HEK293 (cell line): ENCODE measurements around the gene OLIG1.

ENCODE experiments used
- CTCF ChIA-PET: fragments of 350-600 bp; formaldehyde crosslinking; extraction: SDS; loops from one replicate; lab custom pipeline; 2021; ENCODE audit warnings: antibody characterized with exemption; lab: Yijun Ruan, JAX
- POLR2A ChIA-PET: fragments of 300-600 bp; formaldehyde crosslinking; extraction: SDS; loops from one replicate; lab custom pipeline; 2020; ENCODE audit warnings: antibody characterized with exemption, inconsistent platforms; lab: Yijun Ruan, JAX
- H3K27ac ChIP-seq: fragments of 200-500 bp; sonication (Bioruptor generic); 2 replicates; pipeline ENCODE4 v1.5.1; 2014; ENCODE audit warnings: low read depth, low read length, control low read depth, inconsistent platforms; ENCODE audit errors: extremely low read depth
- H3K36me3 ChIP-seq, 2 experiments: fragments of 200-500 bp in 1 of 2; sonication (Bioruptor generic) in 1 of 2; 1 replicate in 1 of 2; 2 replicates in 1 of 2; pipeline ENCODE4 v1.5.1; 2014 to 2017; ENCODE audit warnings: inconsistent platforms in 2 of 2, low read length in 2 of 2; ENCODE audit not compliant: control insufficient read depth in 2 of 2, insufficient read depth in 1 of 2
- H3K4me1 ChIP-seq: fragments of 200-500 bp; sonication (Bioruptor generic); 2 replicates; pipeline ENCODE4 v1.5.1; 2014; ENCODE audit warnings: mild to moderate bottlenecking, low read length, inconsistent platforms; ENCODE audit not compliant: control insufficient read depth, insufficient read depth
- H3K4me3 ChIP-seq: 2 replicates; pipeline ENCODE4 v1.5.1; 2011; ENCODE audit warnings: low read depth, mild to moderate bottlenecking, control low read depth, low read length, moderate library complexity
- H3K9me3 ChIP-seq: fragments of 200-500 bp; sonication (Bioruptor generic); 2 replicates; pipeline ENCODE4 v1.5.1; 2014; ENCODE audit warnings: low read depth, low read length, inconsistent platforms; ENCODE audit not compliant: control insufficient read depth, insufficient read depth
- CTCF ChIP-seq: fragments of 450-650 bp; formaldehyde crosslinking; IDR thresholded peaks from 2 replicates; pipeline ENCODE4 v1.5.1; 2016; ENCODE audit warnings: missing biosample characterization, missing genetic modification characterization
- GLI2 ChIP-seq: fragments of 450-650 bp; formaldehyde crosslinking; IDR thresholded peaks from 2 replicates; pipeline ENCODE4; 2017; ENCODE audit warnings: missing biosample characterization, missing genetic modification characterization, low read depth, borderline replicate concordance
- OVOL3 ChIP-seq: fragments of 450-650 bp; formaldehyde crosslinking; IDR thresholded peaks from 2 replicates; pipeline ENCODE4 v1.5.1; 2016; ENCODE audit warnings: missing biosample characterization, missing genetic modification characterization
- ZNF16 ChIP-seq: fragments of 450-650 bp; formaldehyde crosslinking; IDR thresholded peaks from 2 replicates; pipeline ENCODE4 v1.5.1; 2016; ENCODE audit warnings: low read depth, missing biosample characterization, missing genetic modification characterization
- ZNF2 ChIP-seq: fragments of 450-650 bp; formaldehyde crosslinking; IDR thresholded peaks from 2 replicates; pipeline ENCODE4 v1.5.1; 2016; ENCODE audit warnings: missing biosample characterization, missing genetic modification characterization
- ZNF280C ChIP-seq: fragments of 450-650 bp; formaldehyde crosslinking; IDR thresholded peaks from 2 replicates; pipeline ENCODE4 v1.5.1; 2016; ENCODE audit warnings: missing biosample characterization, missing genetic modification characterization
- ZNF341 ChIP-seq: fragments of 450-650 bp; formaldehyde crosslinking; IDR thresholded peaks from 2 replicates; pipeline ENCODE4; 2016; ENCODE audit warnings: low read depth, missing biosample characterization, missing genetic modification characterization
- ZNF423 ChIP-seq: fragments of 450-650 bp; formaldehyde crosslinking; IDR thresholded peaks from 2 replicates; pipeline ENCODE4 v1.5.1; 2016; ENCODE audit warnings: missing biosample characterization, missing genetic modification characterization
- ZNF544 ChIP-seq: fragments of 450-650 bp; formaldehyde crosslinking; IDR thresholded peaks from 2 replicates; pipeline ENCODE4 v1.5.0; 2017; ENCODE audit warnings: missing biosample characterization, missing genetic modification characterization
- ZNF571 ChIP-seq: fragments of 450-650 bp; formaldehyde crosslinking; IDR thresholded peaks from 2 replicates; pipeline ENCODE4 v1.5.0; 2017; ENCODE audit warnings: missing biosample characterization, missing genetic modification characterization
- ZNF621 ChIP-seq: fragments of 450-650 bp; formaldehyde crosslinking; IDR thresholded peaks from 2 replicates; pipeline ENCODE4 v1.5.1; 2017; ENCODE audit warnings: missing biosample characterization, missing genetic modification characterization
- ZNF664 ChIP-seq: fragments of 450-650 bp; formaldehyde crosslinking; IDR thresholded peaks from 2 replicates; pipeline ENCODE4 v1.5.1; 2016; ENCODE audit warnings: missing biosample characterization, missing genetic modification characterization
- ZNF830 ChIP-seq: fragments of 450-650 bp; IDR thresholded peaks from 2 replicates; pipeline ENCODE4 v1.5.0; 2018; ENCODE audit warnings: missing biosample characterization, missing genetic modification characterization, low read depth, mild to moderate bottlenecking, moderate library complexity
- ZSCAN23 ChIP-seq: fragments of 450-650 bp; formaldehyde crosslinking; IDR thresholded peaks from 2 replicates; pipeline ENCODE4 v1.5.1; 2016; ENCODE audit warnings: missing biosample characterization, missing genetic modification characterization
- TF ChIP-seq, protein P1 (sequence below): fragments of 450-650 bp; formaldehyde crosslinking; IDR thresholded peaks from 2 replicates; pipeline ENCODE4 v1.5.1; 2017; ENCODE audit warnings: missing biosample characterization, missing genetic modification characterization
- TF ChIP-seq, protein P2 (sequence below): fragments of 450-650 bp; formaldehyde crosslinking; IDR thresholded peaks from 2 replicates; pipeline ENCODE4 v1.5.1; 2016; ENCODE audit warnings: missing biosample characterization, missing genetic modification characterization
- TF ChIP-seq, protein P3 (sequence below): fragments of 450-650 bp; formaldehyde crosslinking; IDR thresholded peaks from 2 replicates; pipeline ENCODE4 v1.5.1; 2016; ENCODE audit warnings: missing biosample characterization, missing genetic modification characterization
- TF ChIP-seq, protein P4 (sequence below): fragments of 450-650 bp; formaldehyde crosslinking; IDR thresholded peaks from 2 replicates; pipeline ENCODE4 v1.5.1; 2016; ENCODE audit warnings: missing biosample characterization, missing genetic modification characterization
- TF ChIP-seq, protein P5 (sequence below): fragments of 450-650 bp; formaldehyde crosslinking; IDR thresholded peaks from 2 replicates; pipeline ENCODE4 v1.5.1; 2016; ENCODE audit warnings: missing biosample characterization, missing genetic modification characterization, low read depth

Gene OLIG1

GRCh38 chr21:33058957-33059356, 11.0 kb upstream of the OLIG1 start (continued):
- no peak for TF ChIP-seq ZNF280C
- no peak for TF ChIP-seq ZNF830 (tag by site-specific recombination)
- TF ChIP-seq, protein P1, sequence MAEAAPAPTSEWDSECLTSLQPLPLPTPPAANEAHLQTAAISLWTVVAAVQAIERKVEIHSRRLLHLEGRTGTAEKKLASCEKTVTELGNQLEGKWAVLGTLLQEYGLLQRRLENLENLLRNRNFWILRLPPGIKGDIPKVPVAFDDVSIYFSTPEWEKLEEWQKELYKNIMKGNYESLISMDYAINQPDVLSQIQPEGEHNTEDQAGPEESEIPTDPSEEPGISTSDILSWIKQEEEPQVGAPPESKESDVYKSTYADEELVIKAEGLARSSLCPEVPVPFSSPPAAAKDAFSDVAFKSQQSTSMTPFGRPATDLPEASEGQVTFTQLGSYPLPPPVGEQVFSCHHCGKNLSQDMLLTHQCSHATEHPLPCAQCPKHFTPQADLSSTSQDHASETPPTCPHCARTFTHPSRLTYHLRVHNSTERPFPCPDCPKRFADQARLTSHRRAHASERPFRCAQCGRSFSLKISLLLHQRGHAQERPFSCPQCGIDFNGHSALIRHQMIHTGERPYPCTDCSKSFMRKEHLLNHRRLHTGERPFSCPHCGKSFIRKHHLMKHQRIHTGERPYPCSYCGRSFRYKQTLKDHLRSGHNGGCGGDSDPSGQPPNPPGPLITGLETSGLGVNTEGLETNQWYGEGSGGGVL, result no peak
- no peak for TF ChIP-seq ZNF341
- no peak for TF ChIP-seq OVOL3 (tag by site-specific recombination)
- TF ChIP-seq ZNF571, result no peak
- TF ChIP-seq, protein P2, sequence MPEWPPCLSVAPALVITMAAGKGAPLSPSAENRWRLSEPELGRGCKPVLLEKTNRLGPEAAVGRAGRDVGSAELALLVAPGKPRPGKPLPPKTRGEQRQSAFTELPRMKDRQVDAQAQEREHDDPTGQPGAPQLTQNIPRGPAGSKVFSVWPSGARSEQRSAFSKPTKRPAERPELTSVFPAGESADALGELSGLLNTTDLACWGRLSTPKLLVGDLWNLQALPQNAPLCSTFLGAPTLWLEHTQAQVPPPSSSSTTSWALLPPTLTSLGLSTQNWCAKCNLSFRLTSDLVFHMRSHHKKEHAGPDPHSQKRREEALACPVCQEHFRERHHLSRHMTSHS (tag by site-specific recombination), result no peak
- TF ChIP-seq, protein P3, sequence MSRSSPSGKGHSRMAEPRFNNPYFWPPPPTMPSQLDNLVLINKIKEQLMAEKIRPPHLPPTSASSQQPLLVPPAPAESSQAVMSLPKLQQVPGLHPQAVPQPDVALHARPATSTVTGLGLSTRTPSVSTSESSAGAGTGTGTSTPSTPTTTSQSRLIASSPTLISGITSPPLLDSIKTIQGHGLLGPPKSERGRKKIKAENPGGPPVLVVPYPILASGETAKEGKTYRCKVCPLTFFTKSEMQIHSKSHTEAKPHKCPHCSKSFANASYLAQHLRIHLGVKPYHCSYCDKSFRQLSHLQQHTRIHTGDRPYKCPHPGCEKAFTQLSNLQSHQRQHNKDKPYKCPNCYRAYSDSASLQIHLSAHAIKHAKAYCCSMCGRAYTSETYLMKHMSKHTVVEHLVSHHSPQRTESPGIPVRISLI, result no peak
- no peak for TF ChIP-seq ZNF2 (tag by site-specific recombination)

- Histone ChIP-seq H3K36me3 (no peaks in the 10 kb centered on the region), H3K4me3 (no peak overlapping the region), H3K27ac (no peak overlapping the region), H3K4me1 (peaks cover 3% of the 10 kb centered on the region; the same call in 1 of the 2 replicates), H3K9me3 (no peaks in the 10 kb centered on the region)
- POLR2A ChIA-PET, result no interaction called here
- no peak for TF ChIP-seq ZSCAN23 (tag by site-specific recombination)
- TF ChIP-seq ZNF423 (tag by site-specific recombination), result no peak
- TF ChIP-seq, protein P4, sequence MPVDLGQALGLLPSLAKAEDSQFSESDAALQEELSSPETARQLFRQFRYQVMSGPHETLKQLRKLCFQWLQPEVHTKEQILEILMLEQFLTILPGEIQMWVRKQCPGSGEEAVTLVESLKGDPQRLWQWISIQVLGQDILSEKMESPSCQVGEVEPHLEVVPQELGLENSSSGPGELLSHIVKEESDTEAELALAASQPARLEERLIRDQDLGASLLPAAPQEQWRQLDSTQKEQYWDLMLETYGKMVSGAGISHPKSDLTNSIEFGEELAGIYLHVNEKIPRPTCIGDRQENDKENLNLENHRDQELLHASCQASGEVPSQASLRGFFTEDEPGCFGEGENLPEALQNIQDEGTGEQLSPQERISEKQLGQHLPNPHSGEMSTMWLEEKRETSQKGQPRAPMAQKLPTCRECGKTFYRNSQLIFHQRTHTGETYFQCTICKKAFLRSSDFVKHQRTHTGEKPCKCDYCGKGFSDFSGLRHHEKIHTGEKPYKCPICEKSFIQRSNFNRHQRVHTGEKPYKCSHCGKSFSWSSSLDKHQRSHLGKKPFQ (tag by site-specific recombination), result no peak
- TF ChIP-seq ZNF621 (tag by site-specific recombination), result no peak
- TF ChIP-seq, protein P5, sequence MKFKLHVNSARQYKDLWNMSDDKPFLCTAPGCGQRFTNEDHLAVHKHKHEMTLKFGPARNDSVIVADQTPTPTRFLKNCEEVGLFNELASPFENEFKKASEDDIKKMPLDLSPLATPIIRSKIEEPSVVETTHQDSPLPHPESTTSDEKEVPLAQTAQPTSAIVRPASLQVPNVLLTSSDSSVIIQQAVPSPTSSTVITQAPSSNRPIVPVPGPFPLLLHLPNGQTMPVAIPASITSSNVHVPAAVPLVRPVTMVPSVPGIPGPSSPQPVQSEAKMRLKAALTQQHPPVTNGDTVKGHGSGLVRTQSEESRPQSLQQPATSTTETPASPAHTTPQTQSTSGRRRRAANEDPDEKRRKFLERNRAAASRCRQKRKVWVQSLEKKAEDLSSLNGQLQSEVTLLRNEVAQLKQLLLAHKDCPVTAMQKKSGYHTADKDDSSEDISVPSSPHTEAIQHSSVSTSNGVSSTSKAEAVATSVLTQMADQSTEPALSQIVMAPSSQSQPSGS (tag by site-specific recombination), result no peak
- TF ChIP-seq ZNF664, result no peak
- TF ChIP-seq GLI2 (tag by site-specific recombination), result no peak
- TF ChIP-seq ZNF16, result no peak
- TF ChIP-seq CTCF (tag by site-specific recombination), result no peak
- no peak for TF ChIP-seq ZNF544 (tag by site-specific recombination)
- CTCF ChIA-PET, result no interaction called here
These were observed 10.5 kb upstream of the OLIG1 start for GRCh38 chr21:33059380-33059841.
